Mucosa of stomach (tissue), 1 donor: ENCODE measurements around the gene PLXNA4.

Source experiments
- H3K27me3 ChIP-seq: one replicate; pipeline ENCODE4 v1.7.0; 2013; ENCODE audit warnings: mild to moderate bottlenecking, low read length; ENCODE audit not compliant: control insufficient read depth, insufficient read depth
- H3K36me3 ChIP-seq: one replicate; pipeline ENCODE4 v1.7.0; 2013; ENCODE audit warnings: low read length; ENCODE audit not compliant: control insufficient read depth, insufficient read depth
- H3K4me1 ChIP-seq: one replicate; pipeline ENCODE4 v1.7.0; 2013; ENCODE audit warnings: mild to moderate bottlenecking, low read length; ENCODE audit not compliant: control insufficient read depth, insufficient read depth
- H3K4me3 ChIP-seq: one replicate; pipeline ENCODE4 v1.7.0; 2013; ENCODE audit warnings: low read length
- H3K9ac ChIP-seq: one replicate; pipeline ENCODE4 v1.7.0; 2013; ENCODE audit warnings: mild to moderate bottlenecking, low read length, moderate library complexity
- H3K9me3 ChIP-seq: one replicate; pipeline ENCODE4 v1.7.0; 2013; ENCODE audit warnings: mild to moderate bottlenecking, low read length, moderate library complexity; ENCODE audit not compliant: control insufficient read depth
- donor health status: Pancreatic carcinoma.

The PLXNA4 gene

GRCh38 chr7:132412435-132412834 is 163.8 kb downstream of the PLXNA4 start:
- no peaks in the 10 kb centered on the region for H3K27me3 ChIP-seq
- H3K36me3 ChIP-seq: no peaks in the 10 kb centered on the region
- no peaks in the 10 kb centered on the region for H3K4me1 ChIP-seq
- no peak overlapping the region for H3K9ac ChIP-seq
- no peaks in the 10 kb centered on the region for H3K9me3 ChIP-seq
- H3K4me3 ChIP-seq: no peak overlapping the region

- Histone ChIP-seq H3K36me3 (no peaks in the 10 kb centered on the region), H3K4me1 (no peaks in the 10 kb centered on the region), H3K9me3 (no peaks in the 10 kb centered on the region), H3K27me3 (no peaks in the 10 kb centered on the region), H3K9ac (no peak overlapping the region), H3K4me3 (no peak overlapping the region)
Observed at GRCh38 chr7:132410861-132411541, 165.3 kb downstream of the PLXNA4 start.

- Histone ChIP-seq H3K36me3 (no peaks in the 10 kb centered on the region), H3K4me3 (no peak overlapping the region), H3K9ac (no peak overlapping the region), H3K27me3 (no peaks in the 10 kb centered on the region), H3K4me1 (no peaks in the 10 kb centered on the region), H3K9me3 (no peaks in the 10 kb centered on the region)
Observed at GRCh38 chr7:132410385-132410784, 165.9 kb downstream of the PLXNA4 start.

- Histone ChIP-seq H3K9me3 (no peaks in the 10 kb centered on the region), H3K4me3 (no peak overlapping the region), H3K36me3 (no peaks in the 10 kb centered on the region), H3K27me3 (no peaks in the 10 kb centered on the region), H3K9ac (no peak overlapping the region), H3K4me1 (no peaks in the 10 kb centered on the region)
Observed at GRCh38 chr7:132407764-132408163, 168.5 kb downstream of the PLXNA4 start.

GRCh38 chr7:132406039-132406438 is 170.2 kb downstream of the PLXNA4 start:
- H3K27me3 ChIP-seq: no peaks in the 10 kb centered on the region
- H3K36me3 ChIP-seq: no peaks in the 10 kb centered on the region
- no peak overlapping the region for H3K4me3 ChIP-seq
- no peaks in the 10 kb centered on the region for H3K9me3 ChIP-seq
- no peak overlapping the region for H3K9ac ChIP-seq
- H3K4me1 ChIP-seq: no peaks in the 10 kb centered on the region

- H3K4me1 ChIP-seq: no peaks in the 10 kb centered on the region
- H3K4me3 ChIP-seq: no peak overlapping the region
- no peaks in the 10 kb centered on the region for H3K27me3 ChIP-seq
- no peak overlapping the region for H3K9ac ChIP-seq
- no peaks in the 10 kb centered on the region for H3K36me3 ChIP-seq
- H3K9me3 ChIP-seq: no peaks in the 10 kb centered on the region
Observed at GRCh38 chr7:132404261-132404660, 172.0 kb downstream of the PLXNA4 start.

- H3K4me1 ChIP-seq: no peaks in the 10 kb centered on the region
- no peak overlapping the region for H3K9ac ChIP-seq
- no peaks in the 10 kb centered on the region for H3K9me3 ChIP-seq
- H3K27me3 ChIP-seq: no peaks in the 10 kb centered on the region
- no peak overlapping the region for H3K4me3 ChIP-seq
- H3K36me3 ChIP-seq: no peaks in the 10 kb centered on the region
Observed at GRCh38 chr7:132403465-132404110, 172.7 kb downstream of the PLXNA4 start.

- Histone ChIP-seq H3K9ac (no peak overlapping the region), H3K9me3 (no peaks in the 10 kb centered on the region), H3K4me3 (no peak overlapping the region), H3K36me3 (no peaks in the 10 kb centered on the region), H3K27me3 (no peaks in the 10 kb centered on the region), H3K4me1 (no peaks in the 10 kb centered on the region)
Observed at GRCh38 chr7:132402751-132403245, 173.5 kb downstream of the PLXNA4 start.

GRCh38 chr7:132402096-132402495 is 174.2 kb downstream of the PLXNA4 start:
- Histone ChIP-seq H3K9ac (no peak overlapping the region), H3K4me3 (no peak overlapping the region), H3K36me3 (no peaks in the 10 kb centered on the region), H3K9me3 (no peaks in the 10 kb centered on the region), H3K4me1 (no peaks in the 10 kb centered on the region), H3K27me3 (no peaks in the 10 kb centered on the region)

- H3K9ac ChIP-seq: no peak overlapping the region
- no peaks in the 10 kb centered on the region for H3K9me3 ChIP-seq
- H3K27me3 ChIP-seq: no peaks in the 10 kb centered on the region
- H3K4me3 ChIP-seq: no peak overlapping the region
- H3K4me1 ChIP-seq: no peaks in the 10 kb centered on the region
- no peaks in the 10 kb centered on the region for H3K36me3 ChIP-seq
Observed at GRCh38 chr7:132400561-132401142, 175.6 kb downstream of the PLXNA4 start.

GRCh38 chr7:132399367-132399766 is 176.9 kb downstream of the PLXNA4 start:
- Histone ChIP-seq H3K9ac (no peak overlapping the region), H3K4me3 (no peak overlapping the region), H3K4me1 (no peaks in the 10 kb centered on the region), H3K9me3 (no peaks in the 10 kb centered on the region), H3K36me3 (no peaks in the 10 kb centered on the region), H3K27me3 (no peaks in the 10 kb centered on the region)

- Histone ChIP-seq H3K36me3 (no peaks in the 10 kb centered on the region), H3K9ac (no peak overlapping the region), H3K9me3 (no peaks in the 10 kb centered on the region), H3K27me3 (no peaks in the 10 kb centered on the region), H3K4me1 (no peaks in the 10 kb centered on the region), H3K4me3 (no peak overlapping the region)
Observed at GRCh38 chr7:132398253-132398925, 177.9 kb downstream of the PLXNA4 start.
